RWPE1 (cell line): ENCODE data around the gene NMBR.

Experiments used
- CTCF ChIA-PET: fragments of 350-600 bp; sonication (Branson Sonifier 250); formaldehyde crosslinking; extraction: SDS; loops from one replicate; lab custom pipeline; 2021; lab: Yijun Ruan, JAX
- POLR2A ChIA-PET: fragments of 400-600 bp; formaldehyde crosslinking; extraction: SDS; loops from one replicate; lab custom pipeline; 2020; ENCODE audit warnings: antibody characterized with exemption; ENCODE audit not compliant: low non-redundant PET; lab: Yijun Ruan, JAX
- DNase-seq: peaks from one replicate; pipeline ENCODE4 v3.0.0; 2012; ENCODE audit warnings: low spot score
- H3K27ac ChIP-seq: fragments of 450-650 bp; 2 replicates; pipeline ENCODE4 v1.5.1; 2017
- TF ChIP-seq, protein P1 (sequence below): fragments of 450-650 bp; conservative IDR thresholded peaks from 2 replicates; pipeline ENCODE4 v1.5.1; 2017; ENCODE audit warnings: low read depth, mild to moderate bottlenecking

Gene NMBR

GRCh38 chr6:142055219-142055618 lies 91.7 kb downstream of the NMBR start:
- POLR2A ChIA-PET = no interaction called here
- CTCF ChIA-PET = no interaction called here
- H3K27ac ChIP-seq = no peak overlapping the region
- no peak for DNase-seq
- TF ChIP-seq, protein P1, sequence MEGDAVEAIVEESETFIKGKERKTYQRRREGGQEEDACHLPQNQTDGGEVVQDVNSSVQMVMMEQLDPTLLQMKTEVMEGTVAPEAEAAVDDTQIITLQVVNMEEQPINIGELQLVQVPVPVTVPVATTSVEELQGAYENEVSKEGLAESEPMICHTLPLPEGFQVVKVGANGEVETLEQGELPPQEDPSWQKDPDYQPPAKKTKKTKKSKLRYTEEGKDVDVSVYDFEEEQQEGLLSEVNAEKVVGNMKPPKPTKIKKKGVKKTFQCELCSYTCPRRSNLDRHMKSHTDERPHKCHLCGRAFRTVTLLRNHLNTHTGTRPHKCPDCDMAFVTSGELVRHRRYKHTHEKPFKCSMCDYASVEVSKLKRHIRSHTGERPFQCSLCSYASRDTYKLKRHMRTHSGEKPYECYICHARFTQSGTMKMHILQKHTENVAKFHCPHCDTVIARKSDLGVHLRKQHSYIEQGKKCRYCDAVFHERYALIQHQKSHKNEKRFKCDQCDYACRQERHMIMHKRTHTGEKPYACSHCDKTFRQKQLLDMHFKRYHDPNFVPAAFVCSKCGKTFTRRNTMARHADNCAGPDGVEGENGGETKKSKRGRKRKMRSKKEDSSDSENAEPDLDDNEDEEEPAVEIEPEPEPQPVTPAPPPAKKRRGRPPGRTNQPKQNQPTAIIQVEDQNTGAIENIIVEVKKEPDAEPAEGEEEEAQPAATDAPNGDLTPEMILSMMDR = no peak

GRCh38 chr6:142051404-142051803 lies 95.5 kb downstream of the NMBR start:
- ChIA-PET POLR2A (no interaction called here), CTCF (no interaction called here)
- no peak for DNase-seq
- H3K27ac ChIP-seq = no peak overlapping the region
- TF ChIP-seq, protein P1 = no peak

- POLR2A ChIA-PET = no interaction called here
- H3K27ac ChIP-seq = no peak overlapping the region
- DNase-seq = no peak
- TF ChIP-seq, protein P1 = no peak
- CTCF ChIA-PET = no interaction called here
Measured at GRCh38 chr6:142048593-142048980, 98.3 kb downstream of the NMBR start.

DNA sequence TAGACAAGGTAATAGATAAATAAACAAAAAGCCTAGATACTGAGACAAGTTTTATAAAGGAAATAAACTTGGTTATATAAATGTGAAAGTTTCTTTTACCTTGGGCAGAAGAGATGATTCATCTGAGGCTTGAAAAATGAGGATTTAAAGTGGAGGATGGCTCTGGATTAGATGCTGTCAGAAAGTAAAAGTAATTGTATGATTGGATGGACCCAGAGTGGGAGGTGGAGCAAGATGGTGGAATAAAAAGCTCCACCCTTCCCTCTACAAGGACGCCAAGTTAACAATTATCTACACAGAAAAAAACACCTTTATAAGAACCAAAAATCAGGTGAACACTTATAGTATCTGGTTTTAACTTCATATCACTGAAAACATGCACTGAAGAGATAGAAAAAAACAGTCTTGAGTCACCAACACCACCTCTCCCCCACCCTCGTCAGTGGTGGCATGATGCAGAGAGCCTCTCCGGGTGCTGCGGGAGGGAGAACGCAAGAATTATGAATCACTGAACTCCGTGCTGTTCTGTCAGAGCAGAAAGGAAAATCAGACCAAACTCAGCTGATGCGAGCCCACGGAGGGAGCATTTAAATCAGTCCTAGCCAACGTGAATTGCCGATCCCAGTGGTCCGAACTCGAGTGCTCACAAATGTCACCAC lies 98.9 kb downstream of the NMBR start:
- DNase-seq = no peak
- CTCF ChIA-PET = no interaction called here

DNA sequence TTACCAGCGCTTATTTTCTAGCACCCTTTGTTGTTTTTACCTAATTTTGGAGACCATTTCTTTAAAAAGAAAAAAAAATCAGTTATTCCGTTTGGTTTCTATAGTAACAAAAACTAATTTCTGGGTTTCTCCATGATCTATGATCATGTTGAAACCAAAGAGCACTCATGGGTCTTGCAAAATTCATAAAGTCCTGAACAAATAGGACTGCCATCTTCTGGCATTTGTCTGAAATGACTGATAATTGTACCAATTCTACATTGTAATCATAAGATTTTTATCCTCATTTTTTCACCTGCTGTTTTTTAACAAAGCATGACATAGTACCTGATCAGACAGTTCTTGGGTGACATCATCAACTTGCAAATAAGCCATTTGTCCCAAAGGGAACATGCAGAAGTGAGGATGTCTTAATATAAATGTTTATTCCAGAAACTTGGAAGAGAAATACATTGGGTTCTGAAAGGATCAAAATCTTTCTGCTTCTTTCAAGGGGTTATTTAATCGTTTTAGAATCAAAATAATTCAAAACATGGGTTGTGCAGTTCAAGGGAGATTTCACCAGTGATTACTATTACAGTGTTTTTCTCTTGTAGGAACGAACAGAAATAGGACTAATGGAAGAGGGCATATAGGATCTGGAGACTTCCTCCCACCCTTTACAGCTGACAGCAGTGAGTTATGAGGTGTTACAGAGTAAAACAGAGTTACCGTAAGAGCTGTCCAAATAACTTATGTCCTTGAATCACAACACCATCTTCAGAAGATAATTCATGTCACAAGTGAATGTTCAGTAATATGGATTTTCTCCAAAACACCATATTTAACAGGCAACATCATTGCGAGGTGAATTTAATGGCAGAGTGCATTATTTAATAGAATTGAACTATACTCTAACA lies 101.3 kb downstream of the NMBR start:
- no peak overlapping the region for H3K27ac ChIP-seq
- ChIA-PET POLR2A (no interaction called here), CTCF (no interaction called here)
- DNase-seq = peak; percentile 18
- TF ChIP-seq, protein P1 = peak; percentile 31

More for the DNA sequence above, 98.9 kb downstream of the NMBR start:
- POLR2A ChIA-PET = no interaction called here
- no peak overlapping the region for H3K27ac ChIP-seq
- TF ChIP-seq, protein P1 = no peak

GRCh38 chr6:142035890-142036289 lies 111.0 kb downstream of the NMBR start:
- no peak overlapping the region for H3K27ac ChIP-seq
- DNase-seq = no peak
- CTCF ChIA-PET = interaction anchor here (0.6 kb wide), 1 partner anchor 711 kb away, joined by 7 read pairs; no protein-coding TSS in a partner anchor
- POLR2A ChIA-PET = no interaction called here
- TF ChIP-seq, protein P1 = no peak
